GM23338 (cell line): ENCODE results near the gene MPRIP. TPM values are rescaled to one million over a fixed set of nuclear protein-coding genes. Genes with fewer than 3 reads are reported as not detected.

Source experiments
- ATAC-seq: fragments of 200-7000 bp; cut with Tn5 transposase; 3 replicates; pipeline ENCODE4 v1.9.1; 2020
- DNase-seq: peaks from one replicate; pipeline ENCODE4 v3.0.0-alpha.2; 2015; ENCODE audit warnings: low spot score
- H2AFZ ChIP-seq: fragments of 200-600 bp; sonication (generic); 2 replicates; pipeline ENCODE4 v1.8.0; 2016; ENCODE audit warnings: antibody characterized with exemption, mild to moderate bottlenecking, moderate library complexity
- H3F3A ChIP-seq: fragments of 200-600 bp; sonication (generic); replicated peaks from 2 replicates; pipeline ENCODE4 v1.8.0; 2017; ENCODE audit warnings: antibody characterized with exemption, mixed run types, low read depth
- H3K27ac ChIP-seq: fragments of 200-600 bp; sonication (generic); 2 replicates; pipeline ENCODE4 v1.6.1; 2016; ENCODE audit warnings: low read depth
- H3K27me3 ChIP-seq: fragments of 200-600 bp; sonication (generic); 2 replicates; pipeline ENCODE4 v1.8.0; 2016; ENCODE audit warnings: mild to moderate bottlenecking, mixed run types, moderate library complexity; ENCODE audit not compliant: insufficient read depth
- H3K36me3 ChIP-seq: fragments of 200-600 bp; sonication (generic); 2 replicates; pipeline ENCODE4 v1.8.0; 2016; ENCODE audit warnings: mild to moderate bottlenecking; ENCODE audit not compliant: insufficient read depth
- H3K4me1 ChIP-seq: fragments of 200-600 bp; sonication (generic); 2 replicates; pipeline ENCODE4 v1.8.0; 2016; ENCODE audit warnings: mild to moderate bottlenecking, moderate library complexity; ENCODE audit not compliant: insufficient read depth
- H3K4me2 ChIP-seq: fragments of 200-600 bp; sonication (generic); 2 replicates; pipeline ENCODE4 v1.7.1; 2017; ENCODE audit warnings: mixed run types
- H3K4me3 ChIP-seq: fragments of 200-600 bp; sonication (generic); 2 replicates; pipeline ENCODE4 v1.6.1; 2016; ENCODE audit warnings: mixed run types
- H3K79me2 ChIP-seq: fragments of 200-600 bp; sonication (generic); replicated peaks from 2 replicates; pipeline ENCODE4 v1.8.0; 2017; ENCODE audit warnings: mild to moderate bottlenecking; ENCODE audit not compliant: insufficient read depth
- H3K9me2 ChIP-seq: fragments of 200-600 bp; sonication (generic); 2 replicates; pipeline ENCODE4 v1.8.0; 2017; ENCODE audit not compliant: insufficient read depth
- H4K20me1 ChIP-seq: fragments of 200-600 bp; sonication (generic); replicated peaks from 2 replicates; pipeline ENCODE4 v1.8.0; 2017; ENCODE audit warnings: mild to moderate bottlenecking; ENCODE audit not compliant: insufficient read depth
- H3K27ac Mint-ChIP-seq: 2 replicates; pipeline ENCODE4 v1.8.0; 2020; ENCODE audit warnings: inconsistent platforms, mild to moderate bottlenecking, moderate library complexity, mixed read lengths
- H3K27me3 Mint-ChIP-seq: 3 replicates; pipeline ENCODE4 v1.8.0; 2022; ENCODE audit warnings: low read depth, mild to moderate bottlenecking, moderate library complexity, mixed read lengths, inconsistent platforms; ENCODE audit not compliant: insufficient read depth, poor library complexity
- H3K36me3 Mint-ChIP-seq: 3 replicates; pipeline ENCODE4 v1.8.0; 2021; ENCODE audit warnings: low read depth, mild to moderate bottlenecking, inconsistent platforms, moderate library complexity, mixed read lengths
- H3K4me1 Mint-ChIP-seq: 3 replicates; pipeline ENCODE4 v1.8.0; 2020; ENCODE audit warnings: mild to moderate bottlenecking, inconsistent platforms, mixed read lengths
- H3K4me3 Mint-ChIP-seq: 3 replicates; pipeline ENCODE4 v1.8.0; 2021; ENCODE audit warnings: moderate library complexity, mild to moderate bottlenecking, inconsistent platforms, mixed read lengths
- H3K9me3 Mint-ChIP-seq: 3 replicates; pipeline ENCODE4 v1.8.0; 2020; ENCODE audit warnings: moderate library complexity, mild to moderate bottlenecking, inconsistent platforms, mixed read lengths
- CREB1 ChIP-seq: fragments of 250-450 bp; sonication (Bioruptor Pico); IDR thresholded peaks from 2 replicates; pipeline ENCODE4 v1.5.0; 2020; ENCODE audit warnings: low read depth, mild to moderate bottlenecking, moderate library complexity
- ETS1 ChIP-seq: IDR thresholded peaks from 2 replicates; pipeline ENCODE4 v1.6.1; 2016; ENCODE audit warnings: antibody characterized with exemption
- EZH2 ChIP-seq: fragments of 200-600 bp; sonication (generic); IDR thresholded peaks from one replicate; pipeline ENCODE4 v1.8.0; 2017; ENCODE audit warnings: antibody characterized with exemption, mild to moderate bottlenecking, low read depth; ENCODE audit not compliant: unreplicated experiment
- EZH2phosphoT487 ChIP-seq: fragments of 200-600 bp; sonication (generic); IDR thresholded peaks from one replicate; pipeline ENCODE4 v1.8.1; 2018; ENCODE audit warnings: antibody characterized with exemption; ENCODE audit not compliant: unreplicated experiment
- NANOG ChIP-seq: IDR thresholded peaks from 2 replicates; pipeline ENCODE4 v1.6.1; 2016; ENCODE audit warnings: antibody characterized with exemption, borderline replicate concordance
- STAT1 ChIP-seq: IDR thresholded peaks from one replicate; pipeline ENCODE4 v1.6.1; 2016; ENCODE audit warnings: antibody characterized with exemption; ENCODE audit not compliant: unreplicated experiment
- ZNF114 ChIP-seq: fragments of 250-450 bp; sonication (Bioruptor Pico); IDR thresholded peaks from 2 replicates; pipeline ENCODE4 v1.5.0; 2020; ENCODE audit warnings: mild to moderate bottlenecking, moderate library complexity
- ZNF462 ChIP-seq: fragments of 250-450 bp; sonication (Bioruptor Pico); IDR thresholded peaks from 2 replicates; pipeline ENCODE4 v1.5.0; 2020; ENCODE audit warnings: mild to moderate bottlenecking, moderate library complexity
- polyA plus RNA-seq: library from polyadenylated mRNA; unstranded; fragments of >200 nt; fragmentation: Nextera tagmentation; extraction: Ambion mirVana; gene quantifications from 2 replicates; pipeline ENCODE4 v1.2.1, GENCODE V29; 2016
- total RNA-seq: library from RNA; depleted of rRNA; stranded (reverse); fragments of >200 nt; shearing (Covaris generic); gene quantifications from 2 replicates; pipeline ENCODE4 v1.2.3, GENCODE V29; 2014

MPRIP gene
- total and polyA plus RNA-seq, 2 experiments from 2014 or later: 39.3 to 113 TPM

GRCh38 chr17:17039911-17040310 lies 2.3 kb upstream of the MPRIP start:
- Mint-ChIP-seq H3K27me3 (peaks cover 22% of the 10 kb centered on the region), H3K4me3 (no peak overlapping the region), H3K4me1 (peaks cover 26% of the 10 kb centered on the region), H3K27ac (no peak overlapping the region), H3K9me3 (no peaks in the 10 kb centered on the region), H3K36me3 (no peaks in the 10 kb centered on the region)
- peaks cover 20% of the 10 kb centered on the region for H3K79me2 ChIP-seq
- no peak overlapping the region for H3K27ac ChIP-seq
- no peak for DNase-seq
- no peak for ATAC-seq
- H3K27me3 ChIP-seq: peaks cover 5% of the 10 kb centered on the region; the same call in 1 of the 2 replicates
- no peak overlapping the region for H3K4me3 ChIP-seq
- TF ChIP-seq NANOG: no peak
- TF ChIP-seq ZNF462 (CRISPR knock-in tag): no peak
- no peak for TF ChIP-seq ZNF114 (CRISPR knock-in tag)
- no peak for TF ChIP-seq CREB1 (CRISPR knock-in tag)
- TF ChIP-seq EZH2: no peak
- TF ChIP-seq EZH2phosphoT487: no peak
- no peak for TF ChIP-seq STAT1
- TF ChIP-seq ETS1: no peak
- H3K4me1 ChIP-seq: peaks cover 23% of the 10 kb centered on the region
- no peak overlapping the region for H2AFZ ChIP-seq
- no peaks in the 10 kb centered on the region for H3K9me2 ChIP-seq
- H3K36me3 ChIP-seq: no peaks in the 10 kb centered on the region
- H3F3A ChIP-seq: no peaks in the 10 kb centered on the region
- peaks cover 16% of the 10 kb centered on the region for H4K20me1 ChIP-seq
- H3K4me2 ChIP-seq: no peak overlapping the region
